ENCODE measurements around the gene PLB1.
A peak's percentile ranks its signal among the peaks of the same experiment; 100 is the strongest.

The PLB1 gene

GRCh38 chr2:28630341-28630740 is 134.5 kb downstream of the PLB1 start:
- no peak for DNase-seq (ENCODE audit: low read depth)

- DNase-seq (ENCODE audit: low read depth): no peak
Measured at GRCh38 chr2:28631514-28632206, 135.8 kb downstream of the PLB1 start.

GRCh38 chr2:28632791-28633190 is 136.9 kb downstream of the PLB1 start:
- DNase-seq (ENCODE audit: low read depth): no peak

- DNase-seq (ENCODE audit: low read depth): no peak
Measured at GRCh38 chr2:28633204-28633603, 137.3 kb downstream of the PLB1 start.

- DNase-seq (ENCODE audit: low read depth): peak; percentile 48
Measured at GRCh38 chr2:28633746-28634145, 137.9 kb downstream of the PLB1 start.

- no peak for DNase-seq (ENCODE audit: low read depth)
Measured at GRCh38 chr2:28635191-28635611, 139.3 kb downstream of the PLB1 start.

- no peak for DNase-seq (ENCODE audit: low read depth)
Measured at GRCh38 chr2:28636491-28636890, 140.6 kb downstream of the PLB1 start.

- DNase-seq (ENCODE audit: low read depth): no peak
Measured at GRCh38 chr2:28637066-28638047, 141.5 kb downstream of the PLB1 start.

- DNase-seq (ENCODE audit: low read depth): no peak
Measured at GRCh38 chr2:28638102-28638501, 142.2 kb downstream of the PLB1 start.

GRCh38 chr2:28639092-28639691 is 143.3 kb downstream of the PLB1 start:
- no peak for DNase-seq (ENCODE audit: low read depth)

GRCh38 chr2:28639836-28640235 is 144.0 kb downstream of the PLB1 start:
- no peak for DNase-seq (ENCODE audit: low read depth)

GRCh38 chr2:28640260-28640907 is 144.5 kb downstream of the PLB1 start:
- DNase-seq (ENCODE audit: low read depth): no peak

GRCh38 chr2:28640908-28641300 is 145.0 kb downstream of the PLB1 start:
- DNase-seq (ENCODE audit: low read depth): no peak

GRCh38 chr2:28642796-28643195 is 146.9 kb downstream of the PLB1 start:
- DNase-seq (ENCODE audit: low read depth): no peak

- no peak for DNase-seq (ENCODE audit: low read depth)
Measured at GRCh38 chr2:28643327-28643726, 147.5 kb downstream of the PLB1 start.

GRCh38 chr2:28643911-28644334 is 148.1 kb downstream of the PLB1 start:
- no peak for DNase-seq (ENCODE audit: low read depth)

- DNase-seq (ENCODE audit: low read depth): no peak
Measured at GRCh38 chr2:28644760-28645159, 148.9 kb downstream of the PLB1 start.

- no peak for DNase-seq (ENCODE audit: low read depth)
Measured at GRCh38 chr2:28645553-28645952, 149.7 kb downstream of the PLB1 start.

- no peak for DNase-seq (ENCODE audit: low read depth)
Measured at GRCh38 chr2:28647682-28648081, 151.8 kb downstream of the PLB1 start.

GRCh38 chr2:28648147-28648546 is 152.3 kb downstream of the PLB1 start:
- no peak for DNase-seq (ENCODE audit: low read depth)

- DNase-seq (ENCODE audit: low read depth): no peak
Measured at GRCh38 chr2:28648671-28649395, 153.0 kb downstream of the PLB1 start.
